GM19025 (cell line): ENCODE measurements around the gene PCSK6.
"Not testable (repeated sequence)": the region's sequence is repeated elsewhere in the genome, so short reads cannot be mapped to it uniquely, and the experiment has no call there.

Source experiments
- ATAC-seq: cut with Tn5 transposase; IDR thresholded peaks from one replicate; pipeline ENCODE4 v1.9.1; 2021; ENCODE audit warnings: mild to moderate bottlenecking, low read depth, moderate library complexity; ENCODE audit not compliant: unreplicated experiment

The PCSK6 gene

DNA sequence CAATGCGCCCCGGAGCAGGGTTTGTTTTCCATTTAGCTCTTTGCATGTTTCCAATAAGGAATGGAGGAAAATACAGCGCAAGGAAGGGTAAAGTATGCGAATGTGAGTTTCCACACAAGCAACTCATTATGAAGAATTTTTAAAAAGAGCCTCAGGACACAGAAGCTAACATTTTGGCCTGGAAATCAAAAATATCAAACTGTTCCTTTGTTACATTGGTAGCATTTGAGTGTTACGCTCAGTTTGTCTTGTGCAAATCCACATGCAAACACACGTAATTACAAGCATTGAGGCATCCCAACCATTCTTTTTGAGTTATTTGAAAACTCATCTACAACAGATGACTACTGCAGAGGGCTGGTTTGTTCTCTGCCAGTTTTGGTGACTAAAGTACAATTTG, 101.5 kb downstream of the PCSK6 start:
- no peak for ATAC-seq

DNA sequence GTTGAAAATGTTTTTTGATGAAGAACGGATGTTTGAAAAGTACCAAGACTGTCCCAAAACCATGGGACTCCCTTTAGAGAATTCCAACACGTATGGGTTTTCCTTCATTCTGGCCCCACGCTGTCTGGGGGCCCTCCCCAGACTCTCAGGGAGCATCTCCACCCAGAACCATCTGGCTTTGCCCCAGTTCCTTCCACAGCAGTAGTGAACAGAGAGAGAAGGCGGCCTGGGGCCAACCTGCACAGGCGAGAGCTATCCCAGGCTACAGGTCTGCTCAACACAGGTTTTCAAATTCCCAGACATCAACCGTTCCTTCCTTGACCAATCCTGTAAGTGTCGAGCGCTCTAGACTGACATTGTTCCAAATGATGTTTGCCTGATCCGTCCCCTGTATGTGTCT, 101.9 kb downstream of the PCSK6 start:
- ATAC-seq = no peak

DNA sequence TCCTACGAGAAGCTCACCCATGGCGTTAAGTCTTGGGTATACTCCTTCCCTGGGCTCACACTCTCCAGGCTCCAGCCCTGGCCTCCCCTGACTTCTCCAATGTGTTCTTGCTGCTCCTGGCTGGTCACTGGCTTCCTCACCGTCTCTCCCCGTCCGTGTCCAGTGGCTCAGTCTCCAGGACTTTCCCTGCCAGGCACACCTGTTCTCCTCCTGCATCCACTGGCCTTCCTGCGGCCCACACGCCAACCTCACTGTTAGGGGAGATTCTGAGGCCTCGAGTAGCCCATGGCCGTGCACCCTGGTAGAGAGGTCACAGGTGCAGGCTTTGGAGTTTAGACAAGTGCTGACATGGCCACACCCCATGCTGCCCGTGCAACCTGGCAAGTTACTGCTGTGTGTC, 102.5 kb downstream of the PCSK6 start:
- ATAC-seq = no peak

DNA sequence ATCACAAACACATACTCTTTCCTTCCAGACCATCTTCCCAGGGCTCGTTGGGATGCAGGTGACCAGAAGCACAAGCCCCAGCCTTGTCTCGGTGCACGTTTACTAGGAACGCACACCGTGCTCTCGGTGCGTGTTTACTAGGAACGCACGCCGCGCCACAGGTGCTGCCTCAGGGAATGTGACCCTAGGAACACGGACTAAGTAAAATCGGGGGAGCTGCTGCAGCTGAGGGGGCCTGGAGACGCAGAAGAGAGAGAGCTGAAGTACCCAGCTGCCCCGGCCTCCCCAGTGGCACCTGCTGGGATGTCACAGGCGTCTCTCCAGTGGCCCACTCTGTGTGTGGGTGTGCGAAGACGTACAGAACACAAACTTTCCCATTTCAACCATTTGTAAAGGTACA, 103.5 kb downstream of the PCSK6 start:
- ATAC-seq = no peak

DNA sequence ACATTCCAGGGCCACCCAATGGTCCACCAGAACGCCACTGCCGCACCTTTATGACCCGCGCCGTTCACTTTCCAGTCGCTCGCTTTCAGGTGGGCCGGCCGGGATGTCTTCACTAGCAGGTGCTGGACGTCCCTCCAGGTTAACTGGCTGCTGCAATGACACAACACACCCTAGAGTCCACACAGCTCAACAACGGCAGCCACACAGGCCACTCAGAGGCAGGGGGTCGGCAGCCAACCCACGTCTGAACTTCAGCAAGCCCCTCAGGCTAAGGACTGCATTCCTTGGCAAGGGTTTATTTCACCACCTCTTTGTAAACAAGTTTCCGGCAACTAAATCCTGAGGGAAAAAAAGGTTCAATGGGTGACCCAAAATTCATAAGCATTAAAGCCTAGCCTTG, 105.2 kb downstream of the PCSK6 start:
- no peak for ATAC-seq

DNA sequence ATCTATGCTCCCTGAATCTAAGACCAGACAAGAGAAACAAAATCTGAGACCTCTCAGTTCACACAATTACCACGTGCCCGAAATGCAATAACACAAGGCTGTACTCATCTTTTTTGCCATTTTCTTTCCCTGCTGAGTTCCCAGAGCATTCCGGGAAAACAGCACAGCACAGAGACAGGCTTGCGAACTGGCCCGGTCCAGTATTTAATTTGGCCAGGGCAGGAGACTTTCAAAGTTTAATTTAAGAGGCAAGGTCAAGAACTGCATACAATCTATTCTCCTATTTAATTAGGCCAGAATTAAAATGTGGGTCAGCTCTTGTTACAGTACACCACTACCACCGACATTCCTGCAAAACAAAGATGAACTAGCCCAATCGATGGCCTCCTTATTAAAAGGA, 107.0 kb downstream of the PCSK6 start:
- ATAC-seq = no peak

DNA sequence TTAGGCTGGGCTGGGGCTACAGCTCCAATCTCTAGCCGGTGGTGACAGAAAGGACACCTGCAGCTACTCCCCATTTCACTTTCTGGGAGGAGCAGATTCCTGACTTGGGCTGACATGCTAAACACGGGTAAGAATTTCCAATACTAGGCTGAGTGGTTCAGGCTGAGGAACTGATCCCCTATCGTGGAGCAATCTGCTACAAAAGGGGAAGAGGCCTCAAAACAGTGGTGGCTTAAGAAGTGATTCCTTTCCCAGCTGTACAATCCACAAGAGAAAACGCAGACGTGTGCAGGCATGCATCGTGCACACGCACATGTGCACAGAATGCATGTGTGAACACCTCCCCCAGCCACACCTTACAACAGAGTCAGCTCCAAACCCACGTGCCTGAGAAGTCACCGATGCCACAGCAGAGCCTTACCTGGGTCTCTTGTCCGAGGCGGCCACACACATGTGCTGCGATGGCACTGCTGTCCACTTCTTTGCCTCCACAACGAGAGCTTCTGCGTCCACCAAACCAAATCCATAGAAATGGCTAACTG, 107.8 kb downstream of the PCSK6 start:
- no peak for ATAC-seq

DNA sequence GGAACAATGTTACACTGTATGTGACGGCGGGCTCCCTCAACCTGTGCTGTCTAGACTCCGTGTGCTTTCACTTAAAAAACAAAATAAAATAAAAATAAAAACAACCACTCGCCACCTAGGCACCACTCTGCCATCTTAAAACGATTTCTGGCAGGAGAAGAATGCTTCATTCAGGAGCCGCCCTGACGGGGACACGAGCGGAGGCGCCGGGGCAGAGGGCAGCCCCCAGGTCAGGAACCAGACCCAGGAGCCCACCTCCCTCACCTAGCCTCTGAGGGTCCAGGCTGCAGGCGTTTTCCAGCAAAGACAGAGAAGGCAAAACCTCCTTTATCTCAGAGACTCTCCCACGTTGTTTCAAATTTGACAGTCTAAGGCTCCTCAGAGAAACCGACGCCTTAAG, 109.4 kb downstream of the PCSK6 start:
- ATAC-seq = no peak

DNA sequence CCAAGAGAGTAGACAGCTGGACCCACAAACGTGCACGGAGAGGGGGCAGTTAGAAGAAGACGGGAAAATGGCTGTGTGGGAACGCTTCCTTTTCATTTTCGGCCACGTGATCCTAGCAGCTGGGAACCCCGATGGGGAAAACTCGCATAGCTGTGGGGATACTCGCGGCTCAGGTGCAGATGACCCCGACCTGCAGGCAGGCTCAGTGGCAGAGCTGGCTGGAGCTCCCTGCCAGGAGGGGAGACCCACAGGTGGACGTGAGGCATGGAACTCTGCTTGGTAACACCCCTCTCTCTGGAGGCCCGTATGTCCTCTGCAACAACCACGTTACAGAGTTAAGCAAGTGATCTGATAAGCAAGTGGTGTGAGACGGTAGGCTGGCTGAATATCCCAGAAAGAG, 109.9 kb downstream of the PCSK6 start:
- no peak for ATAC-seq

DNA sequence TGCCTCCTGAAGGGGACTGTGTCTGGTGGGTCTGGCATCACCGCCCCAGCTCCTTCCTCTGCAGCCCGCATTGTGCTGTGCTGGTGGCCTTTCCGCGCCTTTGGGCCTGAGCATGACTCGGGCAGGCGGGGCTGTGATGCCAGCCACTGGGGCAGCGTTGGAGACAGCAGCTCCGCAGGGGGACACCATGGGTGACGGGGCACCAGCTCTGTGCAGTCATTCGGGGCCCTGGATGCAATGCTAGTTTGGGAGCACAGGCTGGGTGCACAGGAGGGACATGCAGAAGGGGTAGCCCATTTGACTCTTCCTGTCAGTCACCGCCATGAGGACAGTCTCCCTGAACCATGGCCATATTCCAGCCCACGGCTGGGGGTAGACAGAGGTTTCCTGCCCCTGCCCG, 110.6 kb downstream of the PCSK6 start:
- no peak for ATAC-seq

DNA sequence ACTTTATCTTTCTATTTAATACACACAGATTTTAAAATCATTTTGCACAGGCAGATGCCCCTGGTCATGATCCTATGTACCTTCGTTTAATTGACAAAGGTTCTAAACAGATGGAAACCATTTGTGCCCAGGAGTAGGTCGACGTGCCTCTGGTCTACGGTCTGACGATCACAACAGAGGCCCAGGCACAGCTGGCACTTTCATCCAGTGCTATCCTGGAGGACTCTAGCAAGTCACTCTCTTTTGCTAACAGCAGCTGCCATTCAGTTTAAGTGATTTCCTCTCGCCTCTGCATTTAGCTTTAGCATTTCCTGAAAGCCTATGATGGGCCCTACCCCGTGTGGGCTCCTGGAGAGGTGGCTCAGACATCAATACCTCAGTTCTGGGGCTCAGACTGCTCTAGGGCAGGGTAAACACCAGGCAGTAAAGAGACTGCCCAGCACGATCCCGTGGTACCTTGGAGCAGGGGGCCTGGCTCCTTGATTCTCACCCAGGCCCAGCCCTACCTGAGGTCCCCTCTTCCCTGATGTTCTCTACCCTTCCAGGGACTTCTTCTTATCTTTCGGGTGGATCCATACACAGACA, 111.2 kb downstream of the PCSK6 start:
- ATAC-seq = no peak

DNA sequence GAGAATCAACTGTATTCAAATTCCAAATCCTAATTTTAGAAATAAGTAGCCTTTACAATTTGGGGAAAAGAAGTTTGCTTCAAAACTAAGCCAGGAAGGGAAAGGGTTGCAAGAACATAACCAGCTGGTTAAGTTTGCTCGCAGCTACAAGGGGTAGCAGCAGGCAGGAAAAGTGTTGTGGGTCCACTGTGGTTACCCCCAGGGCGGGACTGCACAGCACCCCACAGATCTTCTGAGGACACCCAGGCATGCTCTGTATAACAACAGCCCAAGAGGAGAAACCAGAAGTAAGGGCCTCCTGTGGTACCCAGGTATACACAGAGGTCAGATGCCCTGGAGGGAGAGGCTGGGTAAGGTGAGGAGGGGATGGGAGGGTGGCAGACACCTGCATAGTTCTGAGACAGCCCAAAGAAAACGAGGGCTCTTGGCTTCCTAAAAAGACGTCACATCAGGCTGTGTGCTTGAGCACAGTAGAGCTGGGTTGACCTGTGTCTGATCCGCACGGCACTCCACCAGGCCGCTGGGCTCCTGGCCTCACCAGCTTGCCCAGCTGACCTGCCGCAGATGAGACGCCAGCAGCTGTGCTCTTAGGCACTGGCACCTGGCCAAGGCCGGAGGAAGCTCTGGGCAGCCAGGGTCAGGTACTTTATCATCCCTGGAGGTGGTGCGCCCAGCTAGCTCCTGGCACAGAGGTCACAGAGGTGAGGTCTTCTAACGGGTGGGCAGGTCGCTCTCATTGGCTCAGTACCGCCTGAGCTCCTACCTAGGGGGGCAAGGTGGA, 112.7 kb downstream of the PCSK6 start:
- ATAC-seq = no peak

DNA sequence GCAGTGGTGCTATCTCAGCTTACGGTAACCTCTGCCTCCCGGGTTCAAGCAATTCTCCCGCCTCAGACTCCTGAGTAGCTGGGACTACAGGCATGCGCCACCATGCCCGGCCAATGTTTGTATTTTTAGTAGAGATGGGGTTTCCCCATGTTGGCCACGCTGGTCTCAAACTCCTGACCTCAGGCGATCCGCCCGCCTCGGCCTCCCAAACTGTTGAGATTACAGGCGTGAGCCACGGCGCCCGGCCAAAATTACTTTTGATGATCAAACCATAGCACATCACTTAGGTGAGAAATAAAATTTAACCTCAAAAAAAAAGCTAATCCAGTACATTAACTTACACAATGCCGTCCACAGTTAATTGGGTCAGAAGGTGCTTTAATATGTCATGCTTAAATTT, 114.5 kb downstream of the PCSK6 start:
- ATAC-seq = not testable (repeated sequence)

DNA sequence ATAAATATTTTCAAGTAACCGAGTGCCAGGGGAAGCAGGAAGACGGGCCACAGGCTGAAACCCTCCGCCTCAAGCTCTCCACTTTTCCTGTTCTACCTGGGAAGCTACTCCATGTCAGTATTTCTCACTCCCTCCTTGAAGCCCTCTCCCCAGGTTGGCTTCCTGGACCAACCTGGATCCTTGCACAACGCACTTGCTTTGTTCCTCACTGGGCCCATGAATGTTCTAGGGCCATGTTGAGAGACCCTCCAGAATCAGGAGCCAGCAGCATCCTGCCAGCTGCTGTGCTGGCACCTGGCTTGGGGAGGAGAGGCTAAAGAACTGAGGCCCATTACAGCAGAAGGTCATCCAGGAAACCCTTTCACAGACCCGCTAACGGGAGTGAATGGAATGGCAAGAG, 115.2 kb downstream of the PCSK6 start:
- ATAC-seq = no peak

DNA sequence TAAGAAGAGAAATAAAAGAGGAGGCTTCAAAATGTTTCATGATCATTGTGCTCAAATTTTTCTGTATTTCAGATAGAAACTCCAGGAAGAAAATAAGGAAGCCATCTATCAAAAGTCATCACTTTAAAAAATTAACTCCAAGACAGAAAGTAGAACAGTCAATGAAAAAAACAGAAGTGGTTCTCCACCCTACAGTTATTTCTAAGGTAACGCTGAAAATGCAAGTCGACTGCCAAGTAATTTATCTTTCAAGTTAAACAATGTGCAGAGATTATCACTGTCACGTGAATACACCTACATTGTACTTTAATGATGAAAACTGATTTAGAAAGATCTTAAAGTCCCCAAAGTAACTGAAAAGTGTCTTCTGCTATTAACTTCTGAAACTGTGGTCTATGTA, 115.9 kb downstream of the PCSK6 start:
- ATAC-seq = no peak

DNA sequence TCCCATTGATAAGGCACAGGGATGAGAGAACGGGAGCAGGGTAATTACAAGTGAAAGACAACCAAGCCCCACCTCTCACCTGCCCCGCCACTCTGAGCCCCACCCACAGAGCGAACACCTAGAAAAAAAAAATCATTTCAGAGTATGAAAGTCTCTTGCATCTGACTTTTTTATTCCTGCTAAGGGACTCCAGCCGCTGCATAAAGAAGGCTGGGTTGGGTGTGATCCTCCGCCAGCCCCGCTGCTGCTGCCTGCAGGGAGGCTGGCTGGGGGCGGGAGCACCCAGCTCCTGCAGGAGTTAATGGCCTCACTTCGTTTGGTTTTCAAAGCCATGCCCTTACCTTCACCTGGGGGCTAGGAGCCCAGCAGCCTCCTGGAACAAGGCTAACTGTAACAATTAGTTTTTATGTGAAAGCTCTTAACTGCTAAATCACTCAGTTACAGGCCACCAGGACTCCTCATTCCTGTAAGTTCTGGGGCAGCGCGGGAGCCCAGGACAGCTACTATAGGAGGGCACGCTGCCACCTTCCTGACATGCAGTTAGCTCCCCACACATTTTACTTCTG, 116.5 kb downstream of the PCSK6 start:
- ATAC-seq = no peak

DNA sequence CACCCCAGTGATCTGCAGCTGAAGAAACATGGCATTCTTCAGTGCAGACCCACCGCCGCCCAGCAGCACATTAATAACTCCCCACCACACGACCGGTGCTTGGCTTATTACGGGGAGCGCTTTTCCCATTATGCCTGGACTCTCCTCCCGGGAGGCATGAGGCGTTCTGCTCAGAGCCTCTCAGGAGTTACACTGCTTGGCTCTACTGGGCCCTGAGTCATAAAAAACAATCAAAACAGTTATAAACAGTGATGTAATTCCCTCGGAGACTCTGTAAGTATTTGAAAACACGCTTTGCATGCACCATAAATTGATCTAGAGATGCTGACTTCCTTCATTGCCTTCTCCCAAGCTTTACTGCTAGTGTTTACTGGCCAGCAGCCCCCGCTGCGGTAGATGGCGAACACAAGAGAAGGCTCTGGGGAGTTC, 117.3 kb downstream of the PCSK6 start:
- ATAC-seq = no peak

DNA sequence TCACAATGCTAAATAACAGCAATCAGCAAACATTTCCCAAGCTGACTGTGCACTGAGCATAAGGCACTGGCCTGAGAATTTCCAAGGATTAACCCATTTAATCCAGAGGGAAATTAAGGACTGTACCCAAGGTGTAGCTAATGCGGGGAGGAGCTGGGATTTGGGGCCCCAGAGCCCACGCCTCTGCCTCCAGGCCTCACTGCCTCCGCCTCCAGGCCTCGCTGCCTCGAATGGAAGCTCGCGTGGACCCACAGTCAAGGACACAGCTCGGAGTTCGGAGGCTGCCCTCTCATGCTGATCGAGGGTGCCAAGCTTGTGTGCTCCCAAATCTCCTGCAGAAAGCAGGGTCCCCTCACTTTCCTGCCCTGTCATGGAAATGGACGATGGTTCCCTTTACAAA, 118.0 kb downstream of the PCSK6 start:
- no peak for ATAC-seq

DNA sequence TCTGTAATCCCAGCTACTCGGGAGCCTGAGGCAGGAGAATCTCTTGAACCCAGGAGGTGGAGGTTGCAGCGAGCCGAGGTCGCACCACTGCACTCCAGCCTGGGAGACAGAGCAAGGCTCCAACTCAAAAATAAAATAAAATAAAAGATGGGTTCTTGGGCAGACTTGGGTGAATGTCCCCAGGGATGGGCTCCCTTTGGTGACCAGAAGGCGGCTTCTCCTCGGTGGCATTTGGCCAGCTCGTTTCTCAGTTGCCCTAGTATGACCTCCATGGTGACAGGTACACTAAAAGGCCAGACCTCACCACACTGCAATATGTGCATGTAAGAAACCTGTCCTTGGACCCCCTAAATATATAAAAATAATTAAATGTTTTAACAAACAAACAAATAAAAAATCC, 118.4 kb downstream of the PCSK6 start:
- ATAC-seq = no peak

DNA sequence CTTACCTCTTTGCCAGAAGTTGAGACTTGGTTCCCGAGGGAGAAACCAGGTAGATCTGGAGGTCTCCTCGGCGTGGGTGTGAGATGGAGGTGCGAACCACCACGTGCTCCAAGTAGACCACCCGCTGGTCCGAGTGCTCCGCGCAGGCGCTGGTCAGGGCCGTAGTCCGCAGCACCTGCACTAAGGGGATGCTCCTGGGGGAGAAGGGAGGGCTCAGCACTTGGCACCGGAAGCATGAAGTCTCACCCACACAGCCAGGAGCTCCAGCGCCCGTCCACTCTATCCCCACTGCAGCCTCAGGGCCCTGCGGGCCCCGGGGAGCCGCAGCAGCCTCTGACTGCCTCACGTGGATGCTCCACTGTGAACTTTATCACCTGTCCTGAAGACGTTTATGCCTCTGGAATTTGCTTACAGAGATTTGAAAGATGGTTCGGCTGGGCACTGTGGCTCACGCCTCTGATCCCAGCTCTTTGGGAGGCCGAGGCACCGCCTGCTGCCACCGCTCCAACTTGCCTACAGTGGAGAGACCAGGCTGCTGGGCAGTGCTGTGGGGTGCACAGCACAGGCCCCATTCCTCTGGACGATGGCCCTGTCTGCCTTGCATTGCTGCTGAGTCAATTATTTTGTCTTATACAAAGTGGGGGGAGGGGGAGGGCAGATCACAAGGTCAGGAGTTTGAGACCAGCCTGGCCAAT, 119.0 kb downstream of the PCSK6 start:
- ATAC-seq = no peak

DNA sequence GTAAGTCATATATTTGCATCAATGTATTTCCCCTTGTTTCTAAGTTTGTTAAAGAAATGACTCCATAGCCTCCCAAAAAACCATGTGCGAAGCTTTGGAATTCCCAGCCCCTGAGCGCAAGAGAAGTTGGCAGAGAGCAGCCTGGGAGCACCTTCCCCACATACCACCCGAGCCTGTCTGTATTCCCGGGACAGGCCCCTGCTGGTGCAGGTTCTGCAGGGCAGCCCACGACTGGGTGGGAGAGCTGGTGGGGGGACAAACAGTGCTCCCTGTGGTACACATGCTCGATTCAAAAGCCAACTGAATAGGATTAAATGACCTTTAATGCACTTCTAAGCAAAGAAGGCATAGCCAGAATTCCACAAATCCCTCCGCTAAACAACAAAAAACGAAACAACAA, 119.8 kb downstream of the PCSK6 start:
- no peak for ATAC-seq
